Measurements from ENCODE around the gene DDC. TPM values are rescaled to one million over a fixed set of nuclear protein-coding genes. Genes with fewer than 3 reads are reported as not detected.

DDC gene
- total and polyA plus RNA-seq, 2 donors from 2014 or later, result 7.8 to 257 TPM

DNA sequence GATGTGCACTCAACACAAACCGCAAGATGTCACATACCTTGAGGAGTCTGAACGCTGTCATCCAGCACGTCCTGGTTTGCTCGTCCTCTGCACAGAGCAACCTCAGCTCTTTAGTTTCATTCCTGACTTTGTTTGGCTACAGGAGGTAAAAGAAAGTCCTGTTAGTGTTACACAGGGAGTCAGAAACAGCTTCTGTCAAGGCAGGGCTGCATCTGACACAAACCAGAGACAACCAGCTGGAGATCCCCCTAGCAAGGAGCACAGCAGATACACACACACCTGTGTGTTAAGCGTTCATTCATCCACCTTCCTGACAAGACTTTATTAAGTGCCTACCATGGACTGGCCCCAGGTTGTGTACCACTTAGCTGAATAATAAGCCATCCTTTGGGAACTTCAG, 47.5 kb upstream of the DDC start:
- no peak for DNase-seq
- TF ChIP-seq, protein P1, sequence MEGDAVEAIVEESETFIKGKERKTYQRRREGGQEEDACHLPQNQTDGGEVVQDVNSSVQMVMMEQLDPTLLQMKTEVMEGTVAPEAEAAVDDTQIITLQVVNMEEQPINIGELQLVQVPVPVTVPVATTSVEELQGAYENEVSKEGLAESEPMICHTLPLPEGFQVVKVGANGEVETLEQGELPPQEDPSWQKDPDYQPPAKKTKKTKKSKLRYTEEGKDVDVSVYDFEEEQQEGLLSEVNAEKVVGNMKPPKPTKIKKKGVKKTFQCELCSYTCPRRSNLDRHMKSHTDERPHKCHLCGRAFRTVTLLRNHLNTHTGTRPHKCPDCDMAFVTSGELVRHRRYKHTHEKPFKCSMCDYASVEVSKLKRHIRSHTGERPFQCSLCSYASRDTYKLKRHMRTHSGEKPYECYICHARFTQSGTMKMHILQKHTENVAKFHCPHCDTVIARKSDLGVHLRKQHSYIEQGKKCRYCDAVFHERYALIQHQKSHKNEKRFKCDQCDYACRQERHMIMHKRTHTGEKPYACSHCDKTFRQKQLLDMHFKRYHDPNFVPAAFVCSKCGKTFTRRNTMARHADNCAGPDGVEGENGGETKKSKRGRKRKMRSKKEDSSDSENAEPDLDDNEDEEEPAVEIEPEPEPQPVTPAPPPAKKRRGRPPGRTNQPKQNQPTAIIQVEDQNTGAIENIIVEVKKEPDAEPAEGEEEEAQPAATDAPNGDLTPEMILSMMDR (IDR thresholded peaks at IDR 0.05; ENCODE audit: borderline replicate concordance, extremely low read depth, insufficient read depth), result no peak
- H3K4me3 ChIP-seq (ENCODE audit: low read length in 3 of 3), result no peak overlapping the region
- peaks cover 0 to 3% (median 0%) of the 10 kb centered on the region in 3 donors for H3K4me1 ChIP-seq (ENCODE audit: control insufficient read depth in 2 of 3, insufficient read depth in 2 of 3, low read depth in 1 of 3, low read length in 3 of 3)
- H3K9me3 ChIP-seq (ENCODE audit: control insufficient read depth in 2 of 3, insufficient read depth in 1 of 3, low read length in 3 of 3), result no peaks in the 10 kb centered on the region
- FAIRE-seq, result no peak
- intact Hi-C loops (cut with DNase I), result no loop called here
- peaks cover 5 to 61% (median 36%) of the 10 kb centered on the region in 3 donors for H3K36me3 ChIP-seq (ENCODE audit: control insufficient read depth in 2 of 3, insufficient read depth in 3 of 3, low read length in 3 of 3)
- no peak overlapping the region for H3K27ac ChIP-seq (ENCODE audit: low read depth in 2 of 2, low read length in 2 of 2)
- H3K9ac ChIP-seq (ENCODE audit: low read length in 3 of 3), result no peak overlapping the region
- H3K27me3 ChIP-seq (ENCODE audit: control insufficient read depth, insufficient read depth, low read length), result no peaks in the 10 kb centered on the region

DNA sequence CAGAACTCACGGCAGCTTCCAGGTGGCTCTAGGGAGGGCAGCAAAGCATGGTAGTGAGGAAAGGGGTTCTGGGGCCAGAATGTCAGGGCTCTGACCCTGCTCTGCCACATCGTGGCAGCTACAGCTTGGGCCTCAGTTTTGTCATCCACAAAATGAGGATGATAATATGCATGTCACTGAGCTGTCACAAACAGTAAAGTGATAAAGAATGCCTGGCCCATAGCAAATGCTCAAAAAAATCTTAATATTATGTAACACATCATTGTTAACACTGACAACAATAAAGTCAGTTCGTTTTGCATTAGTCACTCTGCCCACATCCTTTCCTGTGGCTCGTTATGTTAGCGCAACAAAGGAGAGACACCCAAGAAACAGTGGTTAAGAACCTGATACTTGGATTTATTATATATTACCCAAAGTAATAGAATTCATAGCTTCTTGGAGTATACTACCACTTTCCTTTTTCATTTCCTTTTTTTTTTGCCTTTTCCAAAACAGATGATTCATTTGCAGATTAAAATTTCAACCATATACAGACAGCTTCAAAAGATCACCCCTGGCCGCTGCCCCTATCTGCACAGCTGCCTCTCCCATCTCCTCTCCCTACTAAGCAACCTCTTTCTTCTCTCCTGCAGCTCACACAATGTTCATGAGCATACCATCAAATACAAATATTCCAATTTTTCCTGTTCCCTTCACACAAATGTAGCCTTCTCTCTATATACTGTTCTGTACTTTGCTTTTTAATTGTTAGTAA, 45.5 kb upstream of the DDC start:
- Histone ChIP-seq H3K9me3 (ENCODE audit: control insufficient read depth in 2 of 3, insufficient read depth in 1 of 3, low read length in 3 of 3) (no peaks in the 10 kb centered on the region), H3K27me3 (ENCODE audit: control insufficient read depth, insufficient read depth, low read length) (no peaks in the 10 kb centered on the region), H3K9ac (ENCODE audit: low read length in 3 of 3) (no peak overlapping the region), H3K4me1 (ENCODE audit: control insufficient read depth in 2 of 3, insufficient read depth in 2 of 3, low read depth in 1 of 3, low read length in 3 of 3) (peaks cover 0 to 3% (median 0%) of the 10 kb centered on the region in 3 donors), H3K36me3 (ENCODE audit: control insufficient read depth in 2 of 3, insufficient read depth in 3 of 3, low read length in 3 of 3) (peaks cover 3 to 59% (median 39%) of the 10 kb centered on the region in 3 donors), H3K27ac (ENCODE audit: low read depth in 2 of 2, low read length in 2 of 2) (no peak overlapping the region), H3K4me3 (ENCODE audit: low read length in 3 of 3) (no peak overlapping the region)
- no peak for FAIRE-seq
- DNase-seq, result no peak
- TF ChIP-seq, protein P1 (IDR thresholded peaks at IDR 0.05; ENCODE audit: borderline replicate concordance, extremely low read depth, insufficient read depth), result no peak
- intact Hi-C loops (cut with DNase I), result no loop called here

DNA sequence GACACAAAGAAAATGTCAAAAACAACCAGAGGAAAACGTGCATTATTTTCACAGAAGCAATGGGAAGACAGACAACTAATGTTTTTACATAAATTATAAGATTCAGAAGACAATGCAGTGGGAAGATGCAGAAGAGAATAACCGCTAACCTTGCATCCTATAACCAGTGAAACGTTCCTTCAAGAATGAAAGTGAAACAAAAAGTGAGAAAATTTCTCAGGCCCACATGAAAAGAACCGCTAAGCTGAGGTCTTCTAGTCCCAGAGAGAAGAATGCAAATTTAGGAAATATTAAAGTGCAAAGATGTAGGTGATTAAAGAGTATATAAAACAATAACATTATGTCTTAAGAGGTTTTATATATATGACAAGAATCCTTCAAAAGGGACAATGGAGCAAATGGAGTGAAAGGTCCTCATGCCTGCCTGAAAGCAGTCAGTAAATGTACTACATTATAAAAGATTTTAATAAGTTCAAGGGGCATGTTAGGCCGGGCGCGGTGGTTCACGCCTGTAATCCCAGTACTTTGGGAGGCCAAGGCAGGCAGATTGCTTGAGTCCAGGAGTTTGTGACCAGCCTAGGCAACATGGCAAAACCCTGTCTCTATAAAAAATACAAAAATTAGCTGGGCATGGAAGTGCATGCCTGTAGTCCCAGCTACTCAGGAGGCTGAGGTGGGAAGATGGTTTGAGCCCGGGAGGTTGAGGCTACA, 43.1 kb upstream of the DDC start:
- H3K27me3 ChIP-seq (ENCODE audit: control insufficient read depth, insufficient read depth, low read length), result no peaks in the 10 kb centered on the region
- no peak for DNase-seq
- H3K4me1 ChIP-seq (ENCODE audit: control insufficient read depth in 2 of 3, insufficient read depth in 2 of 3, low read depth in 1 of 3, low read length in 3 of 3), result no peaks in the 10 kb centered on the region
- no peak overlapping the region for H3K27ac ChIP-seq (ENCODE audit: low read depth in 2 of 2, low read length in 2 of 2)
- H3K9ac ChIP-seq (ENCODE audit: low read length in 3 of 3), result no peak overlapping the region
- H3K36me3 ChIP-seq (ENCODE audit: control insufficient read depth in 2 of 3, insufficient read depth in 3 of 3, low read length in 3 of 3), result peaks cover 0 to 65% (median 33%) of the 10 kb centered on the region in 3 donors
- TF ChIP-seq, protein P1 (IDR thresholded peaks at IDR 0.05; ENCODE audit: borderline replicate concordance, extremely low read depth, insufficient read depth), result no peak
- no peaks in the 10 kb centered on the region for H3K9me3 ChIP-seq (ENCODE audit: control insufficient read depth in 2 of 3, insufficient read depth in 1 of 3, low read length in 3 of 3)
- no peak overlapping the region for H3K4me3 ChIP-seq (ENCODE audit: low read length in 3 of 3)
- no peak for FAIRE-seq
- intact Hi-C loops (cut with DNase I), result no loop called here

Data from kidney (tissue), 14 donors.